K562 (cell line): ENCODE results near the gene GADD45GIP1. TPM values are rescaled to one million over a fixed set of nuclear protein-coding genes. Genes with fewer than 3 reads are reported as not detected.

Experiments used
- HDGF ChIP-seq: fragments of 450-650 bp; IDR thresholded peaks from 2 replicates; pipeline ENCODE4 v1.6.1; 2016
- HMGN3 ChIP-seq: IDR thresholded peaks from 2 replicates; pipeline ENCODE4 v1.6.1; 2011; ENCODE audit warnings: borderline replicate concordance, low read depth, mild to moderate bottlenecking, mixed read lengths, low read length; ENCODE audit not compliant: insufficient read length; ENCODE audit errors: extremely low read depth
- KAT7 ChIP-seq: sonication (generic); formaldehyde crosslinking; IDR thresholded peaks from 2 replicates; pipeline ENCODE4 v1.8.0; 2022; ENCODE audit warnings: missing genetic modification reagents, mild to moderate bottlenecking, borderline replicate concordance
- NCOA2 ChIP-seq, 2 experiments: fragments of 450-650 bp; IDR thresholded peaks; 2 replicates each; pipeline ENCODE4 v1.6.1; 2018; ENCODE audit warnings: mild to moderate bottlenecking in 2 of 2, moderate library complexity in 1 of 2; ENCODE audit not compliant: partially characterized antibody in 2 of 2
- NFXL1 ChIP-seq: fragments of 450-650 bp; formaldehyde crosslinking; IDR thresholded peaks from 2 replicates; pipeline ENCODE4 v1.4.0; 2021; ENCODE audit warnings: mild to moderate bottlenecking
- PRPF4 ChIP-seq: fragments of 200-400 bp; formaldehyde crosslinking; IDR thresholded peaks from one replicate; pipeline ENCODE4 v1.6.1; 2017; ENCODE audit warnings: low read length, low read depth, mild to moderate bottlenecking; ENCODE audit not compliant: insufficient read depth, poor library complexity, severe bottlenecking
- PTBP1 ChIP-seq: fragments of 200-400 bp; formaldehyde crosslinking; IDR thresholded peaks from 2 replicates; pipeline ENCODE4 v1.6.1; 2017; ENCODE audit warnings: low read depth, low read length
- ZSCAN32 ChIP-seq: fragments of 450-650 bp; formaldehyde crosslinking; IDR thresholded peaks from 2 replicates; pipeline ENCODE4 v1.4.0; 2020; ENCODE audit warnings: mild to moderate bottlenecking, moderate library complexity
- polyA plus RNA-seq, 8 experiments: library from polyadenylated mRNA; depleted of rRNA in 4 of 8; stranded (reverse) in 5 of 8; unstranded in 3 of 8; fragments of >200 nt; fragmentation: Nextera tagmentation in 2 of 8; fragmentation: Illumina TruSeq in 1 of 8; extraction: Ambion mirVana in 2 of 8; extraction: Trizol in 1 of 8; gene quantifications; 2 replicates each; pipeline versions ENCODE4 v1.2.1 to v1.2.3, GENCODE V29; 2011 to 2014; ENCODE audit warnings: inconsistent platforms in 1 of 8, missing spikeins in 1 of 8
- total RNA-seq, 7 experiments: library from RNA; depleted of rRNA in 6 of 7; stranded (reverse); fragments of >200 nt in 6 of 7; fragmentation: Illumina TruSeq in 2 of 7; extraction: Trizol in 2 of 7; gene quantifications; 2 replicates each; pipeline versions ENCODE4 v1.2.1 to v1.2.3, GENCODE V29; 2011 to 2021; ENCODE audit warnings: low replicate concordance in 1 of 7
- TF ChIP-seq, protein P1 (sequence below): fragments of 450-650 bp; IDR thresholded peaks from 2 replicates; pipeline ENCODE4 v1.6.1; 2016; ENCODE audit warnings: borderline replicate concordance
- TF ChIP-seq, protein P2 (sequence below): fragments of 200-800 bp; sonication (Bioruptor generic); IDR thresholded peaks from 2 replicates; pipeline ENCODE4 v1.6.1; 2017; ENCODE audit warnings: missing genetic modification characterization, missing compliant biosample characterization
- TF ChIP-seq, protein P3 (sequence below), 2 experiments: fragments of 250-450 bp in 1 of 2; fragments of 450-650 bp in 1 of 2; sonication (Bioruptor Pico) in 1 of 2; IDR thresholded peaks; 2 replicates each; pipeline versions ENCODE4 v1.6.1 to v1.8.0; 2016 to 2021; ENCODE audit warnings: mild to moderate bottlenecking in 2 of 2, moderate library complexity in 2 of 2, missing compliant biosample characterization in 1 of 2, missing genetic modification characterization in 1 of 2
- TF ChIP-seq, protein P4 (sequence below): fragments of 250-450 bp; sonication (Bioruptor Pico); IDR thresholded peaks from 2 replicates; pipeline ENCODE4 v1.5.0; 2021
- TF ChIP-seq, protein P5 (sequence below): fragments of 250-450 bp; sonication (Bioruptor Pico); IDR thresholded peaks from 2 replicates; pipeline ENCODE4 v1.9.0; 2021; ENCODE audit warnings: mild to moderate bottlenecking, inconsistent platforms

The GADD45GIP1 gene
- total and polyA plus RNA-seq, 9 of the 15 experiments (the other 6 are each of a cell fraction or from before 2014, with no cell fraction given), result 5.1 to 161 (median 29.2) TPM

DNA sequence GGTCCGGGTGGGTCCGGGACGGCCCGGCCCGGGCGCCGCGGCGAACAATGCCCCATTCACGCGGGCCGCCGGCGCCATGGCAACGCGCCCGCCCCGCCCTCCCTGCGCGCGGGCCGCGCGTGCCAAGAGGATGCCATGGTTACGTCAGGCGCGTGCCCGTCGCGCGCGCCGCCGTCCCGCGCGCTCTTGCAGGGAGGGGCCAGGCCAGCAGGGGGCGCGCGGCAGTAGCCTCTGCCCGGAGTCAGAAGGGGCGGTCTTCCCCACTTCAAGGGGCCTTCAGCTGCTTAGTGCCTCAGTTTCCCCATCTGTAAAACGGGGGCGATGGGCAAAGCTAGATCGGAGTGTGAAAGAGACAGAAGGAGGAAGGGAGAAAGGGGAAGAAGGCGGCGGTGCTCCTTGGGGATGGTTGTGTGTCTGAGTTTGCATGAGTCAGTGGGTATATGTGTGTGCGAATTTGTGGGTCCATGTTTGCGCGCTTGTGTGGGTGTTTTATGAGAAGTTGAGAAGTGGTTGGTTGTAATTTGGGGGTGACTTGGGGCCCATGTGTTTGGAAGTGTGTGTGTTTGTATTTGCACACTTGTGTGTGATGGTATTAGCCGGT lies 26.6 kb upstream of the GADD45GIP1 start (continued):
- no peak for TF ChIP-seq HMGN3
- TF ChIP-seq, protein P1, sequence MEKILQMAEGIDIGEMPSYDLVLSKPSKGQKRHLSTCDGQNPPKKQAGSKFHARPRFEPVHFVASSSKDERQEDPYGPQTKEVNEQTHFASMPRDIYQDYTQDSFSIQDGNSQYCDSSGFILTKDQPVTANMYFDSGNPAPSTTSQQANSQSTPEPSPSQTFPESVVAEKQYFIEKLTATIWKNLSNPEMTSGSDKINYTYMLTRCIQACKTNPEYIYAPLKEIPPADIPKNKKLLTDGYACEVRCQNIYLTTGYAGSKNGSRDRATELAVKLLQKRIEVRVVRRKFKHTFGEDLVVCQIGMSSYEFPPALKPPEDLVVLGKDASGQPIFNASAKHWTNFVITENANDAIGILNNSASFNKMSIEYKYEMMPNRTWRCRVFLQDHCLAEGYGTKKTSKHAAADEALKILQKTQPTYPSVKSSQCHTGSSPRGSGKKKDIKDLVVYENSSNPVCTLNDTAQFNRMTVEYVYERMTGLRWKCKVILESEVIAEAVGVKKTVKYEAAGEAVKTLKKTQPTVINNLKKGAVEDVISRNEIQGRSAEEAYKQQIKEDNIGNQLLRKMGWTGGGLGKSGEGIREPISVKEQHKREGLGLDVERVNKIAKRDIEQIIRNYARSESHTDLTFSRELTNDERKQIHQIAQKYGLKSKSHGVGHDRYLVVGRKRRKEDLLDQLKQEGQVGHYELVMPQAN, result no peak
- no peak for TF ChIP-seq NFXL1 (CRISPR knock-in tag)
- no peak; the same call in none of the 2 replicates for TF ChIP-seq HDGF
- TF ChIP-seq, protein P2, sequence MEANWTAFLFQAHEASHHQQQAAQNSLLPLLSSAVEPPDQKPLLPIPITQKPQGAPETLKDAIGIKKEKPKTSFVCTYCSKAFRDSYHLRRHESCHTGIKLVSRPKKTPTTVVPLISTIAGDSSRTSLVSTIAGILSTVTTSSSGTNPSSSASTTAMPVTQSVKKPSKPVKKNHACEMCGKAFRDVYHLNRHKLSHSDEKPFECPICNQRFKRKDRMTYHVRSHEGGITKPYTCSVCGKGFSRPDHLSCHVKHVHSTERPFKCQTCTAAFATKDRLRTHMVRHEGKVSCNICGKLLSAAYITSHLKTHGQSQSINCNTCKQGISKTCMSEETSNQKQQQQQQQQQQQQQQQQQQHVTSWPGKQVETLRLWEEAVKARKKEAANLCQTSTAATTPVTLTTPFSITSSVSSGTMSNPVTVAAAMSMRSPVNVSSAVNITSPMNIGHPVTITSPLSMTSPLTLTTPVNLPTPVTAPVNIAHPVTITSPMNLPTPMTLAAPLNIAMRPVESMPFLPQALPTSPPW, result peak; percentile 75
- TF ChIP-seq, protein P3, sequence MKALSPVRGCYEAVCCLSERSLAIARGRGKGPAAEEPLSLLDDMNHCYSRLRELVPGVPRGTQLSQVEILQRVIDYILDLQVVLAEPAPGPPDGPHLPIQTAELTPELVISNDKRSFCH (CRISPR knock-in tag; IDR thresholded peaks at IDR 0.05), result no peak
- TF ChIP-seq, protein P3 (tag; IDR thresholded peaks at IDR 0.05), result peak; percentile 36; the same call in 1 of the 2 replicates
- TF ChIP-seq, protein P4, sequence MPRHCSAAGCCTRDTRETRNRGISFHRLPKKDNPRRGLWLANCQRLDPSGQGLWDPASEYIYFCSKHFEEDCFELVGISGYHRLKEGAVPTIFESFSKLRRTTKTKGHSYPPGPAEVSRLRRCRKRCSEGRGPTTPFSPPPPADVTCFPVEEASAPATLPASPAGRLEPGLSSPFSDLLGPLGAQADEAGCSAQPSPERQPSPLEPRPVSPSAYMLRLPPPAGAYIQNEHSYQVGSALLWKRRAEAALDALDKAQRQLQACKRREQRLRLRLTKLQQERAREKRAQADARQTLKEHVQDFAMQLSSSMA (CRISPR knock-in tag), result no peak
- TF ChIP-seq KAT7 (CRISPR knock-in tag), result no peak
- TF ChIP-seq ZSCAN32, result no peak
- TF ChIP-seq PRPF4, result no peak
- TF ChIP-seq NCOA2 (IDR thresholded peaks at IDR 0.05; ENCODE audit: partially characterized antibody in 2 of 2), result no peak
- TF ChIP-seq, protein P5, sequence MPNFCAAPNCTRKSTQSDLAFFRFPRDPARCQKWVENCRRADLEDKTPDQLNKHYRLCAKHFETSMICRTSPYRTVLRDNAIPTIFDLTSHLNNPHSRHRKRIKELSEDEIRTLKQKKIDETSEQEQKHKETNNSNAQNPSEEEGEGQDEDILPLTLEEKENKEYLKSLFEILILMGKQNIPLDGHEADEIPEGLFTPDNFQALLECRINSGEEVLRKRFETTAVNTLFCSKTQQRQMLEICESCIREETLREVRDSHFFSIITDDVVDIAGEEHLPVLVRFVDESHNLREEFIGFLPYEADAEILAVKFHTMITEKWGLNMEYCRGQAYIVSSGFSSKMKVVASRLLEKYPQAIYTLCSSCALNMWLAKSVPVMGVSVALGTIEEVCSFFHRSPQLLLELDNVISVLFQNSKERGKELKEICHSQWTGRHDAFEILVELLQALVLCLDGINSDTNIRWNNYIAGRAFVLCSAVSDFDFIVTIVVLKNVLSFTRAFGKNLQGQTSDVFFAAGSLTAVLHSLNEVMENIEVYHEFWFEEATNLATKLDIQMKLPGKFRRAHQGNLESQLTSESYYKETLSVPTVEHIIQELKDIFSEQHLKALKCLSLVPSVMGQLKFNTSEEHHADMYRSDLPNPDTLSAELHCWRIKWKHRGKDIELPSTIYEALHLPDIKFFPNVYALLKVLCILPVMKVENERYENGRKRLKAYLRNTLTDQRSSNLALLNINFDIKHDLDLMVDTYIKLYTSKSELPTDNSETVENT (CRISPR knock-in tag), result no peak
- no peak for TF ChIP-seq PTBP1
